CD14-positive monocyte (primary cell): ENCODE results near the gene BICDL1. TPM values are rescaled to one million over a fixed set of nuclear protein-coding genes. Genes with fewer than 3 reads are reported as not detected.

Experiments used
- DNase-seq, 3 donors: peaks; one replicate each; pipeline ENCODE4 v3.0.0-alpha.2; 2011 to 2022
- H2AFZ ChIP-seq: 2 replicates; pipeline ENCODE4 v1.6.0; 2012; ENCODE audit warnings: mild to moderate bottlenecking, low read depth, low read length, inconsistent platforms; ENCODE audit not compliant: insufficient read depth, poor library complexity, severe bottlenecking
- H3K27ac ChIP-seq, 2 donors: 1 replicate in 1 of 2; 2 replicates in 1 of 2; pipeline ENCODE4 v1.5.1; 2012 to 2013; ENCODE audit warnings: low read length in 2 of 2, control low read depth in 1 of 2, inconsistent platforms in 1 of 2, low read depth in 1 of 2, mild to moderate bottlenecking in 1 of 2
- H3K27me3 ChIP-seq, 2 donors: one replicate each; pipeline versions ENCODE4 v1.6.0 to v1.6.1; 2011 to 2013; ENCODE audit warnings: low read length in 2 of 2; ENCODE audit not compliant: control insufficient read depth in 2 of 2, insufficient read depth in 2 of 2
- H3K36me3 ChIP-seq, 2 donors: replicated peaks in 1 of 2; 1 replicate in 1 of 2; 2 replicates in 1 of 2; pipeline versions ENCODE4 v1.5.1 to v1.6.1; 2012 to 2013; ENCODE audit warnings: low read length in 2 of 2, control low read depth in 1 of 2, inconsistent platforms in 1 of 2, mild to moderate bottlenecking in 1 of 2; ENCODE audit not compliant: insufficient read depth in 2 of 2, control insufficient read depth in 1 of 2
- H3K4me1 ChIP-seq, 2 donors: 1 replicate in 1 of 2; 2 replicates in 1 of 2; pipeline versions ENCODE4 v1.5.1 to v1.6.1; 2012 to 2013; ENCODE audit warnings: low read length in 2 of 2, control low read depth in 1 of 2, inconsistent platforms in 1 of 2, mild to moderate bottlenecking in 1 of 2, moderate library complexity in 1 of 2; ENCODE audit not compliant: insufficient read depth in 2 of 2, control insufficient read depth in 1 of 2
- H3K4me2 ChIP-seq: replicated peaks from 2 replicates; pipeline ENCODE3; 2012; ENCODE audit warnings: low read length, moderate library complexity, mild to moderate bottlenecking; ENCODE audit not compliant: poor library complexity, severe bottlenecking; ENCODE audit errors: extremely low read depth
- H3K4me3 ChIP-seq, 3 experiments: fragments of 200-600 bp in 1 of 3; sonication (generic) in 1 of 3; replicated peaks in 1 of 3; 1 replicate in 2 of 3; 2 replicates in 1 of 3; pipeline ENCODE4 v1.5.1; 2011 to 2013; ENCODE audit warnings: low read length in 3 of 3, mild to moderate bottlenecking in 3 of 3, control low read depth in 2 of 3, low read depth in 2 of 3, inconsistent platforms in 1 of 3, moderate library complexity in 1 of 3
- H3K79me2 ChIP-seq: 2 replicates; pipeline ENCODE4 v1.6.0; 2012; ENCODE audit warnings: mild to moderate bottlenecking, control low read depth, inconsistent platforms, low read length, moderate library complexity; ENCODE audit not compliant: insufficient read depth
- H3K9ac ChIP-seq: 2 replicates; pipeline ENCODE4 v1.6.0; 2017; ENCODE audit warnings: low read length, mild to moderate bottlenecking; ENCODE audit not compliant: insufficient read depth, poor library complexity, severe bottlenecking
- H3K9me3 ChIP-seq, 2 donors: replicated peaks in 1 of 2; 1 replicate in 1 of 2; 2 replicates in 1 of 2; pipeline versions ENCODE4 v1.5.1 to v1.6.1; 2012 to 2013; ENCODE audit warnings: low read length in 2 of 2, control low read depth in 1 of 2; ENCODE audit not compliant: control insufficient read depth in 1 of 2, insufficient read depth in 1 of 2
- H4K20me1 ChIP-seq: 2 replicates; pipeline ENCODE4 v1.6.0; 2012; ENCODE audit warnings: mild to moderate bottlenecking, low read length, control low read depth, moderate library complexity; ENCODE audit not compliant: insufficient read depth
- H3K27ac Mint-ChIP-seq, 7 donors: one replicate each; pipeline ENCODE4 v1.8.0; 2020; ENCODE audit warnings: mild to moderate bottlenecking in 7 of 7, mixed read lengths in 7 of 7, moderate library complexity in 6 of 7, inconsistent platforms in 2 of 7
- H3K27me3 Mint-ChIP-seq, 3 donors: one replicate each; pipeline ENCODE4 v1.8.0; 2021 to 2022; ENCODE audit warnings: low read depth in 3 of 3, mild to moderate bottlenecking in 3 of 3, mixed read lengths in 3 of 3, moderate library complexity in 3 of 3, inconsistent platforms in 1 of 3
- H3K36me3 Mint-ChIP-seq, 2 donors: one replicate each; pipeline ENCODE4 v1.8.0; 2020; ENCODE audit warnings: mixed read lengths in 2 of 2, inconsistent platforms in 1 of 2, mild to moderate bottlenecking in 1 of 2
- H3K4me1 Mint-ChIP-seq: one replicate; pipeline ENCODE4 v1.8.0; 2020; ENCODE audit warnings: mild to moderate bottlenecking, mixed read lengths
- H3K4me3 Mint-ChIP-seq, 2 donors: one replicate each; pipeline ENCODE4 v1.8.0; 2020; ENCODE audit warnings: mild to moderate bottlenecking in 2 of 2, mixed read lengths in 2 of 2, moderate library complexity in 1 of 2
- H3K9me3 Mint-ChIP-seq, 7 donors: one replicate each; pipeline ENCODE4 v1.8.0; 2020 to 2022; ENCODE audit warnings: mixed read lengths in 7 of 7, mild to moderate bottlenecking in 6 of 7, moderate library complexity in 6 of 7, inconsistent platforms in 2 of 7
- CTCF ChIP-seq: fragments of 200-600 bp; IDR thresholded peaks from one replicate; pipeline ENCODE4 v1.8.0; 2022; ENCODE audit warnings: antibody characterized with exemption, mild to moderate bottlenecking
- WGBS: methylation state at CpG from one replicate; pipeline ENCODE4 v1.1.5; 2013; ENCODE audit warnings: missing lambda C conversion rate; ENCODE audit not compliant: insufficient coverage; 5-methylcytosine and 5-hydroxymethylcytosine counted together
- intact Hi-C, 2 donors: fragments of 100-400 bp; cut with micrococcal nuclease; formaldehyde crosslinking; loops; one replicate each; pipeline versions ENCODE4 v1.15.0 to v1.15.1; 2023
- polyA plus RNA-seq, 3 donors: library from polyadenylated mRNA; depleted of rRNA in 1 of 3; unstranded in 2 of 3; stranded (reverse) in 1 of 3; fragments of 300-500 nt in 2 of 3; fragments of >200 nt in 1 of 3; fragmentation: Illumina TruSeq in 2 of 3; gene quantifications; 1 replicate in 2 of 3; 2 replicates in 1 of 3; pipeline ENCODE4 v1.2.3, GENCODE V29; 2012 to 2021
- small RNA-seq: library from RNA; depleted of rRNA; stranded (forward); fragments of <200 nt; gene quantifications from one replicate; pipeline ENCODE3, GENCODE V24; 2012; ENCODE audit warnings: low read depth; ENCODE audit not compliant: insufficient read length

Gene BICDL1
- polyA plus RNA-seq, 3 donors: 0.13 TPM; not detected in 2

GRCh38 chr12:120141336-120141735 lies 152.3 kb downstream of the BICDL1 start:
- peaks cover 87 to 98% of the 10 kb centered on the region in 2 donors for H3K36me3 Mint-ChIP-seq
- H3K9me3 Mint-ChIP-seq: peaks cover 0 to 2% (median 0%) of the 10 kb centered on the region in 7 donors
- no peaks in the 10 kb centered on the region for H3K79me2 ChIP-seq
- WGBS: 100% methylated on average over 5 of the region's 6 CpGs
- H2AFZ ChIP-seq: no peak overlapping the region
- H3K4me2 ChIP-seq: no peak overlapping the region
- intact Hi-C loops: no loop called here
- no peaks in the 10 kb centered on the region for H3K27me3 ChIP-seq
- no peak for TF ChIP-seq CTCF
- no peaks in the 10 kb centered on the region for H3K4me1 Mint-ChIP-seq
- H3K27me3 Mint-ChIP-seq: no peaks in the 10 kb centered on the region
- no peaks in the 10 kb centered on the region for H3K9me3 ChIP-seq
- H3K4me1 ChIP-seq: no peaks in the 10 kb centered on the region
- peaks cover 89 to 99% of the 10 kb centered on the region in 2 donors for H3K36me3 ChIP-seq
- peak overlapping the region in 2 of 7 donors; percentile 5 to 11 for H3K27ac Mint-ChIP-seq
- H3K27ac ChIP-seq: no peak overlapping the region
- H4K20me1 ChIP-seq: no peaks in the 10 kb centered on the region
- no peak for DNase-seq
- H3K4me3 ChIP-seq: no peak overlapping the region
- no peak overlapping the region for H3K4me3 Mint-ChIP-seq
- H3K9ac ChIP-seq: no peak overlapping the region

- no peaks in the 10 kb centered on the region for H4K20me1 ChIP-seq
- no peaks in the 10 kb centered on the region for H3K4me1 ChIP-seq
- no peak for TF ChIP-seq CTCF
- no peak overlapping the region for H3K27ac ChIP-seq
- no peaks in the 10 kb centered on the region for H3K27me3 ChIP-seq
- peaks cover 86 to 98% of the 10 kb centered on the region in 2 donors for H3K36me3 Mint-ChIP-seq
- no peaks in the 10 kb centered on the region for H3K9me3 ChIP-seq
- intact Hi-C loops: no loop called here
- H3K9ac ChIP-seq: no peak overlapping the region
- peaks cover 88 to 99% of the 10 kb centered on the region in 2 donors for H3K36me3 ChIP-seq
- H2AFZ ChIP-seq: no peak overlapping the region
- H3K4me2 ChIP-seq: no peak overlapping the region
- H3K4me1 Mint-ChIP-seq: no peaks in the 10 kb centered on the region
- H3K27ac Mint-ChIP-seq: no peak overlapping the region
- no peak for DNase-seq
- 97% methylated on average over 8 of the region's 14 CpGs for WGBS
- no peaks in the 10 kb centered on the region for H3K27me3 Mint-ChIP-seq
- H3K4me3 Mint-ChIP-seq: no peak overlapping the region
- no peak overlapping the region for H3K4me3 ChIP-seq
- peaks cover 0 to 2% (median 0%) of the 10 kb centered on the region in 7 donors for H3K9me3 Mint-ChIP-seq
- no peaks in the 10 kb centered on the region for H3K79me2 ChIP-seq
These were observed 153.3 kb downstream of the BICDL1 start for GRCh38 chr12:120142231-120142877.

Small RNA genes lying within 50 kb of the gene (small RNA-seq; reads per million reads assigned to genes)
- not detected for gene AC004812.1

Other genes with a start within 250 kb of the BICDL1 start
- under 1 TPM in 1 of 3 donors, not detected in 2; 0.03 TPM for gene CIT, start 111.9 kb upstream of the BICDL1 start, polyA plus RNA-seq
- 10 to 100 TPM; 20.4 to 27.3 (median 21.6) TPM for gene RAB35, start 127.5 kb downstream of the BICDL1 start, polyA plus RNA-seq
- 10 to 100 TPM in 1 of 3 donors, 1 to 10 TPM in 2; 5.0 to 22.1 (median 8.3) TPM for gene GCN1, start 205.5 kb downstream of the BICDL1 start, polyA plus RNA-seq
- 1,000 to 10,000 TPM in 1 of 3 donors, 100 to 1,000 TPM in 2; 650 to 1,928 (median 651) TPM for gene RPLP0, start 211.9 kb downstream of the BICDL1 start, polyA plus RNA-seq